Esophagus muscularis mucosa (tissue), 4 donors: ENCODE results near the gene CPLX1. TPM values are rescaled to one million over a fixed set of nuclear protein-coding genes. Genes with fewer than 3 reads are reported as not detected.
"Not testable (repeated sequence)": the region's sequence is repeated elsewhere in the genome, so short reads cannot be mapped to it uniquely, and the experiment has no call there.

Source experiments
- DNase-seq: peaks from one replicate; pipeline ENCODE4 v3.0.0-alpha.2; 2017; ENCODE audit errors: extremely low spot score
- H3K27ac ChIP-seq, 4 donors: fragments of 200-600 bp; sonication (generic); replicated peaks in 1 of 4; 1 replicate in 3 of 4; 2 replicates in 1 of 4; pipeline ENCODE4 v1.5.1; 2016 to 2019; ENCODE audit warnings: mild to moderate bottlenecking in 1 of 4
- H3K27me3 ChIP-seq, 4 donors: fragments of 200-600 bp; sonication (generic); one replicate each; pipeline versions ENCODE4 v1.5.1 to v1.6.0; 2016 to 2019
- H3K36me3 ChIP-seq, 4 donors: fragments of 200-600 bp; sonication (generic); one replicate each; pipeline ENCODE4 v1.5.1; 2016 to 2019
- H3K4me1 ChIP-seq, 4 donors: fragments of 200-600 bp; sonication (generic); one replicate each; pipeline ENCODE4 v1.5.1; 2016 to 2019
- H3K4me3 ChIP-seq, 4 donors: fragments of 200-600 bp; sonication (generic); 1 replicate in 2 of 4; 2 replicates in 2 of 4; pipeline ENCODE4 v1.5.1; 2016 to 2019; ENCODE audit warnings: mild to moderate bottlenecking in 4 of 4, moderate library complexity in 1 of 4
- H3K9me3 ChIP-seq, 4 donors: fragments of 200-600 bp; sonication (generic); 1 replicate in 3 of 4; 2 replicates in 1 of 4; pipeline ENCODE4 v1.5.1; 2016 to 2019
- CTCF ChIP-seq, 3 experiments: fragments of 200-600 bp in 2 of 3; fragments of 450-650 bp in 1 of 3; sonication (generic) in 2 of 3; IDR thresholded peaks; one replicate each; pipeline ENCODE4 v1.5.1; 2017 to 2019; ENCODE audit warnings: antibody characterized with exemption in 3 of 3, mild to moderate bottlenecking in 2 of 3, moderate library complexity in 1 of 3
- EP300 ChIP-seq: sonication (generic); formaldehyde crosslinking; IDR thresholded peaks from one replicate; pipeline ENCODE4 v1.6.1; 2017; ENCODE audit warnings: antibody characterized with exemption
- POLR2A ChIP-seq: fragments of 450-650 bp; IDR thresholded peaks from one replicate; pipeline ENCODE4 v1.6.1; 2017; ENCODE audit warnings: antibody characterized with exemption, moderate library complexity, mild to moderate bottlenecking, low read depth
- POLR2AphosphoS5 ChIP-seq, 2 donors: sonication (generic); formaldehyde crosslinking; IDR thresholded peaks; one replicate each; pipeline ENCODE4 v1.6.1; 2017; ENCODE audit warnings: antibody characterized with exemption in 2 of 2
- WGBS: methylation state at CpG from one replicate; pipeline ENCODE4 v1.1.5; 2018; 5-methylcytosine and 5-hydroxymethylcytosine counted together
- intact Hi-C: fragments of 100-400 bp; cut with DNase I; formaldehyde crosslinking; loops from one replicate; pipeline ENCODE4 v1.15.1; 2023
- total RNA-seq, 4 donors: library from RNA; depleted of rRNA; stranded (reverse); fragments of >200 nt; gene quantifications; one replicate each; pipeline versions ENCODE4 v1.1.0 to v1.2.1, GENCODE V29; 2016

Gene CPLX1
- total RNA-seq, 4 donors from 2014 or later = 1.1 to 1.6 (median 1.3) TPM

- intact Hi-C loops = no loop called here
Observed at GRCh38 chr4:754221-755120, 71.5 kb downstream of the CPLX1 start.

GRCh38 chr4:753186-753585, 72.7 kb downstream of the CPLX1 start:
- DNase-seq, intact Hi-C loops, H3K27me3 ChIP-seq, H3K27ac ChIP-seq, H3K9me3 ChIP-seq, H3K4me3 ChIP-seq: not testable (repeated sequence)
- WGBS = 98% methylated on average over 13 of the region's 13 CpGs
- H3K36me3 ChIP-seq = peaks cover 8 to 65% (median 57%) of the 10 kb centered on the region in 4 donors
- peaks cover 8 to 22% (median 15%) of the 10 kb centered on the region in 4 donors for H3K4me1 ChIP-seq

More at GRCh38 chr4:754221-755120, 71.5 kb downstream of the CPLX1 start:
- H3K27ac ChIP-seq = no peak overlapping the region
- no peaks in the 10 kb centered on the region for H3K27me3 ChIP-seq
- H3K4me3 ChIP-seq = no peak overlapping the region
- no peak for DNase-seq
- WGBS = 94% methylated on average over 32 of the region's 32 CpGs
- no peaks in the 10 kb centered on the region for H3K9me3 ChIP-seq
- no peak for TF ChIP-seq CTCF (IDR thresholded peaks at IDR 0.05)
- no peak for TF ChIP-seq POLR2A
- TF ChIP-seq EP300 = no peak
- no peak for TF ChIP-seq POLR2AphosphoS5 (IDR thresholded peaks at IDR 0.05)
- H3K4me1 ChIP-seq = peaks cover 8 to 19% (median 14%) of the 10 kb centered on the region in 4 donors
- H3K36me3 ChIP-seq = peaks cover 8 to 58% (median 50%) of the 10 kb centered on the region in 4 donors

GRCh38 chr4:752196-752861, 73.6 kb downstream of the CPLX1 start:
- peaks cover 8 to 65% (median 58%) of the 10 kb centered on the region in 4 donors for H3K36me3 ChIP-seq

GRCh38 chr4:751676-752075, 74.3 kb downstream of the CPLX1 start:
- H3K27me3 ChIP-seq = no peaks in the 10 kb centered on the region
- no peak overlapping the region for H3K4me3 ChIP-seq
- peaks cover 8 to 22% (median 15%) of the 10 kb centered on the region in 4 donors for H3K4me1 ChIP-seq
- WGBS = 65% methylated on average over 8 of the region's 15 CpGs
- TF ChIP-seq POLR2A (no peak), EP300 (no peak), CTCF (IDR thresholded peaks at IDR 0.05) (no peak), POLR2AphosphoS5 (IDR thresholded peaks at IDR 0.05) (no peak)
- no peak for DNase-seq
- intact Hi-C loops = no loop called here
- peaks cover 8 to 59% (median 52%) of the 10 kb centered on the region in 4 donors for H3K36me3 ChIP-seq
- no peaks in the 10 kb centered on the region for H3K9me3 ChIP-seq
- H3K27ac ChIP-seq = no peak overlapping the region

More at GRCh38 chr4:752196-752861, 73.6 kb downstream of the CPLX1 start:
- 93% methylated on average over 22 of the region's 25 CpGs for WGBS
- Histone ChIP-seq H3K4me3 (no peak overlapping the region), H3K9me3 (no peaks in the 10 kb centered on the region), H3K4me1 (peaks cover 8 to 22% (median 15%) of the 10 kb centered on the region in 4 donors), H3K27ac (no peak overlapping the region), H3K27me3 (no peaks in the 10 kb centered on the region)
- TF ChIP-seq EP300 = no peak
- no peak for TF ChIP-seq POLR2AphosphoS5 (IDR thresholded peaks at IDR 0.05)
- no peak for TF ChIP-seq CTCF (IDR thresholded peaks at IDR 0.05)
- TF ChIP-seq POLR2A = no peak
- intact Hi-C loops = no loop called here
- no peak for DNase-seq
